ENCODE results near the gene ITGAE. TPM values are rescaled to one million over a fixed set of nuclear protein-coding genes. Genes with fewer than 3 reads are reported as not detected.

Gene ITGAE
- total and polyA plus RNA-seq, 12 donors: 4.9 to 85.4 (median 33.7) TPM

DNA sequence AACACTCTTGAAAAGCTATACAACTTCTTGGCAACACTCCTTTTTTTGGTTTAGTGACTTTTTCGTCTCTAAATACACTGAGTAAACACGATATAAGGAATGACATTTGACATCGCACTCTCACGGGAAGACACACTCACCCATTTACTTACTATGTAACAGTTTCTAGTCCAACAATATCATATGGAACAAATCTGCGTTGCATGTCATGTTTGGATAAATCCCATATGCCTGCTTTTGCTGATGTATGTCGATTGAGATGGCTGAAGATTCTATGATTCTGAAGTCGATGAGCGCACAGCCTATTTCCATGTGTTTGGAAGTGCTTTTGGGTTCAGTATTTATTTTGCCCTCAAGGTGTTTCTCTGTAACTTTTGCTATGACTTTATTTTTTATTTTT, 18.2 kb downstream of the ITGAE start:
- 87 to 90% (median 89%) methylated on average over 8 of the region's 8 CpGs for WGBS, 4 donors
- H3K27ac ChIP-seq: no peak overlapping the region
- H3K4me1 ChIP-seq (replicated peaks in 1 of 2): no peaks in the 10 kb centered on the region
- intact Hi-C loops (cut with DNase I): no loop called here
- no peak overlapping the region for H3K4me3 ChIP-seq
- TF ChIP-seq POLR2A (IDR thresholded peaks at IDR 0.05): no peak
- TF ChIP-seq, protein P1, sequence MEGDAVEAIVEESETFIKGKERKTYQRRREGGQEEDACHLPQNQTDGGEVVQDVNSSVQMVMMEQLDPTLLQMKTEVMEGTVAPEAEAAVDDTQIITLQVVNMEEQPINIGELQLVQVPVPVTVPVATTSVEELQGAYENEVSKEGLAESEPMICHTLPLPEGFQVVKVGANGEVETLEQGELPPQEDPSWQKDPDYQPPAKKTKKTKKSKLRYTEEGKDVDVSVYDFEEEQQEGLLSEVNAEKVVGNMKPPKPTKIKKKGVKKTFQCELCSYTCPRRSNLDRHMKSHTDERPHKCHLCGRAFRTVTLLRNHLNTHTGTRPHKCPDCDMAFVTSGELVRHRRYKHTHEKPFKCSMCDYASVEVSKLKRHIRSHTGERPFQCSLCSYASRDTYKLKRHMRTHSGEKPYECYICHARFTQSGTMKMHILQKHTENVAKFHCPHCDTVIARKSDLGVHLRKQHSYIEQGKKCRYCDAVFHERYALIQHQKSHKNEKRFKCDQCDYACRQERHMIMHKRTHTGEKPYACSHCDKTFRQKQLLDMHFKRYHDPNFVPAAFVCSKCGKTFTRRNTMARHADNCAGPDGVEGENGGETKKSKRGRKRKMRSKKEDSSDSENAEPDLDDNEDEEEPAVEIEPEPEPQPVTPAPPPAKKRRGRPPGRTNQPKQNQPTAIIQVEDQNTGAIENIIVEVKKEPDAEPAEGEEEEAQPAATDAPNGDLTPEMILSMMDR (IDR thresholded peaks at IDR 0.05): no peak
- no peaks in the 10 kb centered on the region for H3K27me3 ChIP-seq
- DNase-seq: no peak
- H3K36me3 ChIP-seq (replicated peaks in 1 of 2): no peaks in the 10 kb centered on the region
- H3K9me3 ChIP-seq (replicated peaks in 1 of 3): no peaks in the 10 kb centered on the region

DNA sequence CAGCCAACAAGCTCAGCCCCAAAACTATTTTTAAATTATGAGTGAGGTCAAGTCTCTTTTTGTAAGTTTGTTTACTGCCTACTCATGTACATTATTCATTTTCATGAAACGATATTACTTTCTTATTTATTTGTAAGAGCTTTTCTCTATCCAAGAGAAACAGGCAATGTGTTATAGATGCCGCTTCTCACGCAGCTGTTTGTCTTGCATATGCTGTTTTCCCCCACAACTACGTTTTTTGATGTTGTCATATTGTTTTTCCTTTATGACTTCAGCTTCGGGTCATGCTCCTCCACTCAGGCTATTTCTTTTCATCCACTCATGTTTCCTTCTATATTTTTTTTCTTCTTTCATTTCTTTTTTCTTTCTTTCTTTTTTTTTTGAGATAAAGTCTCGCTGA, 20.0 kb downstream of the ITGAE start:
- no peak overlapping the region for H3K4me3 ChIP-seq
- TF ChIP-seq, protein P1 (IDR thresholded peaks at IDR 0.05): no peak
- TF ChIP-seq POLR2A (IDR thresholded peaks at IDR 0.05): no peak
- DNase-seq: no peak
- WGBS, 4 donors: 66 to 73% (median 71%) methylated on average over 6 of the region's 6 CpGs
- no peaks in the 10 kb centered on the region for H3K27me3 ChIP-seq
- no peaks in the 10 kb centered on the region for H3K9me3 ChIP-seq (replicated peaks in 1 of 3)
- H3K4me1 ChIP-seq (replicated peaks in 1 of 2): no peaks in the 10 kb centered on the region
- intact Hi-C loops (cut with DNase I): no loop called here
- no peak overlapping the region for H3K27ac ChIP-seq
- H3K36me3 ChIP-seq (replicated peaks in 1 of 2): no peaks in the 10 kb centered on the region

DNA sequence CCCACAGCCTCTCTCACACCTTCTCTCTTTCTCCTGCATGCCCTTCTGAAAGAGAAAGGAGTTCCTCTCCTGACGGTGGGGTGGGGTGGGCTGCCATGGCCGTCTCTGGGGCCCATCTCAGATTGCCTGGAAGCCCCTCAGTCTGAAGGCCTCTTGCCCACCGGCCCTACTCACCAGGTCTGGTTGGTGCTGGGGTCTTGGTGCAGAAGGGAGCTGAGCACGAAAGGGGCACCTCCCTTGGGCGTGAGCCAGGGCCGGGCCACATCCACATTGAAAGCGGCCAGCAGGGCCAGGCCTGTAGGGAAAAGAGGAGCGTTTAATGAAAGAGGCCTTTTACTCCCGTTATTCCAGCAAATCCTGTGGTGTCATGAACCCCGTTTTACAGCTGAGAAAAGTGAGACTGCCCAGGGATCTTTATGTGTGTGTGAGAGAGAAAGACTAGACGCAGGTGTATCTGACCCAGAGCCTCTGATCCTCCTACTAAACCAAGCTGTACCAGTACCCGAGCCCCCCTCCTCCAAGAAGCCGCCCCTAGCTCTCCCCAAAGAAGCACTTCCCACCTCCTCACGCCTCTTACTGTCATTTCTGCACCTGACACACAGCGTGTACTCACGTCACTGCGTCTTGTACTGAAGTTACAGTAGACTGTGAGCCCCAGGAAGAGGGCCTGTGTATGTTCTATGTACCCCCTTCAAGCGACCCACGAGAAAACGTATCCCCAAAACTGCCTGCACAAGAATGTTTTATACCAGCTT, 23.4 kb downstream of the ITGAE start:
- WGBS, 4 donors: 86 to 92% (median 90%) methylated on average over 14 to 20 of the region's 20 CpGs
- H3K36me3 ChIP-seq (replicated peaks in 1 of 2): no peaks in the 10 kb centered on the region
- TF ChIP-seq, protein P1 (IDR thresholded peaks at IDR 0.05): no peak
- TF ChIP-seq POLR2A (IDR thresholded peaks at IDR 0.05): no peak
- no peak overlapping the region for H3K4me3 ChIP-seq
- H3K9me3 ChIP-seq (replicated peaks in 1 of 3): no peaks in the 10 kb centered on the region
- H3K27ac ChIP-seq: no peak overlapping the region
- peak in 1 of 7 donors; percentile 7 for DNase-seq
- intact Hi-C loops (cut with DNase I): no loop called here
- no peaks in the 10 kb centered on the region for H3K4me1 ChIP-seq (replicated peaks in 1 of 2)
- no peaks in the 10 kb centered on the region for H3K27me3 ChIP-seq

DNA sequence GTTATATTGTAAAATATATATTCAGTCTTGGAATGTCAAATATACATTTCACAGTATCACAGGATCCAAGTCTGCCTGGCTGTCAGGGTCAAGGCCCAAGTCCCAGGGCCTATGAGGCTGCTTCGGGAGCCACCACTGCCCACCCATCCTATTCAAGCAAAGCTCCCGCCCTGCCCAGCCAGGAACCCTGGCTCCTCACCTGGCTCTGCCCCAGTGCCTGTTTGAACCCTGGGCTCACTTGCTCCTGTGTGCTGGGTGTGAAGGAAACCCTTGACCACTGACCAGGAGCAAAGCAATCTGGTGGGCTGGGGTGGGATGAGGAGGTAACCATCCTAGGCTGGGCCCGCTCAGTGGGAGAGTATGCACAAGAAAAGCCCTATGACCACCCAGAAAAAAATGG, 27.0 kb downstream of the ITGAE start:
- intact Hi-C loops (cut with DNase I): no loop called here
- no peaks in the 10 kb centered on the region for H3K4me1 ChIP-seq (replicated peaks in 1 of 2)
- no peak overlapping the region for H3K4me3 ChIP-seq
- no peaks in the 10 kb centered on the region for H3K27me3 ChIP-seq
- WGBS, 4 donors: 84 to 100% (median 91%) methylated on average over 3 of the region's 3 CpGs
- H3K36me3 ChIP-seq (replicated peaks in 1 of 2): no peaks in the 10 kb centered on the region
- H3K9me3 ChIP-seq (replicated peaks in 1 of 3): no peaks in the 10 kb centered on the region
- DNase-seq: no peak
- H3K27ac ChIP-seq: no peak overlapping the region
- TF ChIP-seq POLR2A (IDR thresholded peaks at IDR 0.05): no peak
- TF ChIP-seq, protein P1 (IDR thresholded peaks at IDR 0.05): no peak
